ENCODE results near the gene LYPD4. TPM values are rescaled to one million over a fixed set of nuclear protein-coding genes. Genes with fewer than 3 reads are reported as not detected.

LYPD4 gene
- total RNA-seq, 1 donor from 2014 or later, result not detected

DNA sequence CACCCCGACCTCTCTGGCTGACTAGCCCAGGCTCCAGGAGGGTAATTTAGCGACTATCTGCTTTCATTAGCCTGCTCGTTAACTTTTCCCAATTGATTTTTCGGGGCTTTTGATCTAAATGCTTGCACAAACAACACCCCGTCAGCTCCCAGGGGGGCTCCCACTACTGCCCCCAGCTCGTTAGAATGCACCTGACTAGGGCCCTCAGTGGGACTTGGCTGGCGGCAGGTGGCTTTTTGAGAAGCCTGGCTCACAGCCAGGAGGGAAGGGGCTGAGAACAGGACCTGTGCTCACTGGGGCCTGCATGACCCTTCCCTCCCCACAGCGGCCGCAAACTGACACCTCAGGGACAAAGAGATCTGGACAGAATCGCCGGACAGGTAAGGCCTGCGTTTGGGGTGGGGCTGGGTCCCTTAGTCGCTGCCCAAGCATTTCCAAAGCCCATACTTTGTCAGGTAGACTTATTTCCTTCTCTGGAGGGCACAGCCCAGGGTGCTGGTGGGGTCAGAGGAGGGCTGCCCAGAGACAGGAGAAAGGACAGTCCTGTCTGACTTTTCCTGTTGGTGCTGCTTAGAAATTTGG is 25.0 kb upstream of the LYPD4 start:
- H3K9me3 Mint-ChIP-seq (ENCODE audit: unreplicated experiment), result no peaks in the 10 kb centered on the region
- no peak overlapping the region for H3K4me3 Mint-ChIP-seq (ENCODE audit: unreplicated experiment)
- H3K27me3 Mint-ChIP-seq (ENCODE audit: unreplicated experiment), result peaks cover 14% of the 10 kb centered on the region
- no peak overlapping the region for H3K27ac Mint-ChIP-seq (ENCODE audit: unreplicated experiment)
- H3K4me1 Mint-ChIP-seq (ENCODE audit: unreplicated experiment), result peaks cover 24% of the 10 kb centered on the region
- DNase-seq (ENCODE audit: low spot score), result no peak
- TF ChIP-seq CTCF (IDR thresholded peaks at IDR 0.05; ENCODE audit: unreplicated experiment), result no peak
- peaks cover 41% of the 10 kb centered on the region for H3K36me3 Mint-ChIP-seq (ENCODE audit: low read depth, unreplicated experiment)

DNA sequence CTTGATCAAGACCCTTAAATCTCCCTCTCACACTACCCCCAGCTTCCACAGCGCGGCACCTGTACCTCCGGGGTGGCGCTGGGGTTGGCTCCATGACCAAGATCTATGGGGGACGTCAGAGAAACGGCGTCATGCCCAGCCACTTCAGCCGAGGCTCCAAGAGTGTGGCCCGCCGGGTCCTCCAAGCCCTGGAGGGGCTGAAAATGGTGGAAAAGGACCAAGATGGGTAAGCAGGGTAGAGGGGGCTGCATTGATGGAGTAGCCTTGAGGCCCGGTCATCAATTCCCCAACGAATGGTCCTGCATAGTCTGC is 24.5 kb upstream of the LYPD4 start:
- peaks cover 46% of the 10 kb centered on the region for H3K36me3 Mint-ChIP-seq (ENCODE audit: low read depth, unreplicated experiment)
- peaks cover 14% of the 10 kb centered on the region for H3K27me3 Mint-ChIP-seq (ENCODE audit: unreplicated experiment)

DNA sequence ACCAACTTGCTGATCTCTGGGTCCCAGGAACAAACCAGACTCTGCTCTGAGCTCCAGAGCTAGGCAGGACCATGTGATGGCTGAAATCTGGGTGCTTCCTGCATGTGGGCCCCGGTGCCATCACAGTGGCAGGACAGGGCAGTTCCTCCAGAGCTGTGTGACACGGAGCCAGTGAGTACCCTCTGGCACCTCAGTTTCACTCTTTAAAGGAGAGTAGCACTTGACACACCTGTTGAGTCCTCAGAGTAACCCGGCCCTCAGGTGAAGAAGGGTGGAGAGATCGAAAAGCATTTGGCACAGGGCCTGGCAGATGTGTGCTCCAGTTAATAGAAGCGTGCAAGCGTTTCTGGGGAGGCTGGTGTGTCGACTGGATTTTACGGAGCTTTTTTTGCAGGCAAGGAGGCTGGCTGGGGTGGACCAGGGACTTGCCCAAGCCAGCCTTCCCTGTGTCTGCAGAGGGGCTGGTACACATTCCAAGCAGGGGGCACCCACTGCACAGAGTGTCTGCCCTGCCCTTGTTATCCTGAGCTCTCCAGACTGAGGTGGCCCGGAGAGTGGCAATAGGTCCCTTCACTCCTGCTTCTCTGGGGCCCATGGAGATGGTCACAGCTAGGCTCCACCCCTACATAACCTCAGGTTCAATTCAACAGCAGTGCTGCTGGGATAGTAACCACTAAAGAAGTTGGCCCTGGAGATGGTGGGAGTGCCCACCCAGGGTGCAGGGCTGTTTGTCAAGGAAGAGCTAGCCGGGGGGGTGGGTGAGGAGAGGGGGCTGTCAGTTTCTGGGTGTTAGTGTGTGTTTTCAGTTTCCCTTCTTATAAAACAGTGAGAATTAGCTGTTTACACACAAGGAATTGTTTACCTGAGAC is 23.9 kb upstream of the LYPD4 start:
- peak overlapping the region; percentile 56 for H3K4me3 Mint-ChIP-seq (ENCODE audit: unreplicated experiment)
- H3K27ac Mint-ChIP-seq (ENCODE audit: unreplicated experiment), result peak overlapping the region; percentile 81
- TF ChIP-seq CTCF (IDR thresholded peaks at IDR 0.05; ENCODE audit: unreplicated experiment), result no peak
- H3K4me1 Mint-ChIP-seq (ENCODE audit: unreplicated experiment), result peaks cover 33% of the 10 kb centered on the region
- peaks cover 50% of the 10 kb centered on the region for H3K36me3 Mint-ChIP-seq (ENCODE audit: low read depth, unreplicated experiment)
- peaks cover 16% of the 10 kb centered on the region for H3K27me3 Mint-ChIP-seq (ENCODE audit: unreplicated experiment)
- no peaks in the 10 kb centered on the region for H3K9me3 Mint-ChIP-seq (ENCODE audit: unreplicated experiment)
- DNase-seq (ENCODE audit: low spot score), result no peak

More for the DNA sequence above, 24.5 kb upstream of the LYPD4 start:
- DNase-seq (ENCODE audit: low spot score), result no peak
- Mint-ChIP-seq H3K4me1 (ENCODE audit: unreplicated experiment) (peaks cover 29% of the 10 kb centered on the region), H3K9me3 (ENCODE audit: unreplicated experiment) (no peaks in the 10 kb centered on the region), H3K4me3 (ENCODE audit: unreplicated experiment) (peak overlapping the region; percentile 56), H3K27ac (ENCODE audit: unreplicated experiment) (no peak overlapping the region)
- no peak for TF ChIP-seq CTCF (IDR thresholded peaks at IDR 0.05; ENCODE audit: unreplicated experiment)

DNA sequence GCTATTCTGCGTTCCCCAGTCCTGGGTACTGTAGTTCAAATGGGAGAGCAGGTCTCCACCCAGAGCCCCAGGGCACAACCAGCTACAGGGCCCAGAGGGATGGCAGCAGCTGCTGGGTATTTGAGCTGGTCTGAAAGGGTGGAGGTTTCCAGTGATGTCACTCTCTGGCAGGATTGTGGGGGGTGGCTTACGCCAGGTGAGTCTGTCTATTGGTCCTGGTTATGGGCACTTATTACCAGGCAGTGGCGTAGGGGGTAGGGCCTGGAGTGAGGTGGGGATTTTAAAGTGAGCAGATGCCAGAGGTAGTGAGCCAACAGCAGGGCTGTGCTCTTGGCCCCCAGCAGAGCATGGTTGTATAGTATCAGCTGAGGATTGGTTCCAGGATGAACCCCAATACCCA is 21.8 kb upstream of the LYPD4 start:
- peaks cover 15% of the 10 kb centered on the region for H3K27me3 Mint-ChIP-seq (ENCODE audit: unreplicated experiment)
- DNase-seq (ENCODE audit: low spot score), result no peak
- no peak overlapping the region for H3K4me3 Mint-ChIP-seq (ENCODE audit: unreplicated experiment)
- H3K27ac Mint-ChIP-seq (ENCODE audit: unreplicated experiment), result peak overlapping the region; percentile 8
- no peaks in the 10 kb centered on the region for H3K9me3 Mint-ChIP-seq (ENCODE audit: unreplicated experiment)
- TF ChIP-seq CTCF (IDR thresholded peaks at IDR 0.05; ENCODE audit: unreplicated experiment), result no peak
- H3K36me3 Mint-ChIP-seq (ENCODE audit: low read depth, unreplicated experiment), result peaks cover 57% of the 10 kb centered on the region
- peaks cover 41% of the 10 kb centered on the region for H3K4me1 Mint-ChIP-seq (ENCODE audit: unreplicated experiment)

DNA sequence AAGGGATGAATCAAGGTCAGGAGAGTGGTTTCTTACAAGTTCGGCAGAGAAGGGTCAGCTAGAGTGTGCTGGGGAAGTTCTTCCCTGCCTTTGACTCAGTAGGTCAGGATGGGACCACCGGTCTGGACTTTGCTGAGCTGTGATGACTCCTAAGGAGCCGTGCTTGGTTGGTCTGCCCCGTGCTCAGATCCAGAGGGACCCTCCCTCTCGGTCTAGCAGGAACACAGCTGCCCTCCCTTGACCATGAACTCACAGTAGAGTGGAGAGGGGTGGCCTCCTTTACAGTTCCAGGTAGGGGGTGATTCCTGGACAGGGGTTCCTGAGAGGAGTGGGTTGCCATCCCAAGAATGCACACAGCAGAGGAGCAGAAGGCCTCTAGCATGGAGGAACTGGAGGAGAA is 19.9 kb upstream of the LYPD4 start:
- Mint-ChIP-seq H3K36me3 (ENCODE audit: low read depth, unreplicated experiment) (peaks cover 57% of the 10 kb centered on the region), H3K9me3 (ENCODE audit: unreplicated experiment) (no peaks in the 10 kb centered on the region), H3K27ac (ENCODE audit: unreplicated experiment) (peak overlapping the region; percentile 70), H3K4me1 (ENCODE audit: unreplicated experiment) (peaks cover 42% of the 10 kb centered on the region), H3K27me3 (ENCODE audit: unreplicated experiment) (peaks cover 23% of the 10 kb centered on the region), H3K4me3 (ENCODE audit: unreplicated experiment) (peak overlapping the region; percentile 63)
- no peak for TF ChIP-seq CTCF (IDR thresholded peaks at IDR 0.05; ENCODE audit: unreplicated experiment)
- DNase-seq (ENCODE audit: low spot score), result no peak

All from endothelial cell (in vitro differentiated cells).